PC-9 (cell line): ENCODE data around the gene CPLANE1. TPM values are rescaled to one million over a fixed set of nuclear protein-coding genes. Genes with fewer than 3 reads are reported as not detected.
"Not testable (repeated sequence)": the region's sequence is repeated elsewhere in the genome, so short reads cannot be mapped to it uniquely, and the experiment has no call there.

Source experiments
- BruUV-seq: library from RNA; stranded (reverse); fragments of 400-500 nt; replicated peaks from 2 replicates; lab custom pipeline; 2021; lab: Mats Ljungman, UMichigan
- CTCF ChIA-PET: fragments of 300-600 bp; sonication (Branson Sonifier 250); formaldehyde crosslinking; loops from one replicate; lab custom pipeline; 2022; ENCODE audit warnings: antibody characterized with exemption; lab: Charles Lee
- POLR2A ChIA-PET: fragments of 300-600 bp; sonication (Branson Sonifier 250); formaldehyde crosslinking; loops from one replicate; lab custom pipeline; 2022; ENCODE audit warnings: antibody characterized with exemption; ENCODE audit not compliant: unreplicated experiment; lab: Charles Lee
- DNase-seq, 2 experiments: peaks; one replicate each; pipeline versions ENCODE4 v3.0.0 to v3.0.0-alpha.2; 2015 to 2022; ENCODE audit warnings: mixed read lengths in 1 of 2
- H2AFZ ChIP-seq: fragments of 200-600 bp; sonication (generic); 2 replicates; pipeline ENCODE4 v1.8.1; 2017; ENCODE audit warnings: antibody characterized with exemption
- H3F3A ChIP-seq: fragments of 200-600 bp; sonication (generic); 2 replicates; pipeline ENCODE4 v1.8.1; 2017; ENCODE audit warnings: antibody characterized with exemption, mild to moderate bottlenecking, low read depth; ENCODE audit not compliant: insufficient read depth
- H3K27ac ChIP-seq: fragments of 200-600 bp; sonication (generic); 2 replicates; pipeline ENCODE4 v1.6.1; 2016; ENCODE audit warnings: mixed run types
- H3K27me3 ChIP-seq: fragments of 200-600 bp; sonication (generic); 2 replicates; pipeline ENCODE4 v1.6.1; 2016; ENCODE audit warnings: low read depth, mixed run types; ENCODE audit not compliant: insufficient read depth
- H3K36me3 ChIP-seq: fragments of 200-600 bp; sonication (generic); 2 replicates; pipeline ENCODE4 v1.6.1; 2016; ENCODE audit warnings: low read depth, mixed run types
- H3K4me1 ChIP-seq: fragments of 200-600 bp; sonication (generic); replicated peaks from 2 replicates; pipeline ENCODE4 v1.6.1; 2016; ENCODE audit warnings: mixed run types; ENCODE audit not compliant: insufficient read depth
- H3K4me2 ChIP-seq: fragments of 200-600 bp; sonication (generic); 2 replicates; pipeline ENCODE4 v1.6.1; 2017; ENCODE audit warnings: mixed run types
- H3K4me3 ChIP-seq: fragments of 200-600 bp; sonication (generic); 2 replicates; pipeline ENCODE4 v1.6.1; 2016; ENCODE audit warnings: mixed run types
- H3K79me2 ChIP-seq: fragments of 200-600 bp; sonication (generic); 2 replicates; pipeline ENCODE4 v1.6.1; 2017; ENCODE audit warnings: low read depth, mixed run types
- H3K9me2 ChIP-seq: fragments of 200-600 bp; sonication (generic); 2 replicates; pipeline ENCODE4 v1.8.1; 2017; ENCODE audit warnings: mild to moderate bottlenecking; ENCODE audit not compliant: insufficient read depth
- H3K9me3 ChIP-seq: fragments of 200-600 bp; sonication (generic); 2 replicates; pipeline ENCODE4 v1.8.1; 2016; ENCODE audit warnings: low read depth; ENCODE audit not compliant: insufficient read depth
- H4K20me1 ChIP-seq: fragments of 200-600 bp; sonication (generic); 2 replicates; pipeline ENCODE4 v1.8.1; 2017; ENCODE audit not compliant: insufficient read depth
- EZH2 ChIP-seq: fragments of 200-600 bp; sonication (generic); IDR thresholded peaks from 2 replicates; pipeline ENCODE4 v1.8.0; 2017; ENCODE audit warnings: antibody characterized with exemption, low read depth
- intact Hi-C: fragments of 100-400 bp; cut with micrococcal nuclease; formaldehyde crosslinking; loops from one replicate; pipeline ENCODE4 v1.10.0; 2022; ENCODE audit not compliant: unreplicated experiment
- total RNA-seq: library from RNA; stranded (reverse); gene quantifications from 2 replicates; pipeline ENCODE4 v1.2.3, GENCODE V29; 2021
- TF ChIP-seq, protein P1 (sequence below): fragments of 200-600 bp; sonication (generic); conservative IDR thresholded peaks from 2 replicates; pipeline ENCODE4 v1.6.1; 2017; ENCODE audit warnings: mixed run types, antibody characterized with exemption, mild to moderate bottlenecking, moderate library complexity

CPLANE1 gene
- total RNA-seq, 1 experiment from 2014 or later = 45.5 TPM

DNA sequence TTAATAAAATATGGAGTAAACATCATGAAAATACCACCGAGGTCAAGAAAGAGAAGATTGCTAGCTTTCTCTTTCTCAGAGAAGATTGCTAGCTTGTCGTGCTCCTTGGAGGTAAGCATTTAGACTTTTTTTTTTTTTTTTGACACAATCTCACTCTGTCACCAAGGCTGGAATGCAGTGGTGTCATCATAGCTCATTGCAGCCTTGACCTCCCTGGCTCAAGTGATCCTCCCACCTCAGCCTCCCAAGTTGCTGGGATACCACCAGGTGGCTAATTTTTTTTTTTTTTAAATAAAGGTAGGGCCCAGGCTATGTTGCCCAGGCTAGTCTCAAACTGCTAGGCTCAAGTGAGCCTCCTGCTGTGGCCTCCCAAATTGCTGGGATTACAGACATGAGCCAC is 26.3 kb upstream of the CPLANE1 start:
- H3K4me2 ChIP-seq = no peak overlapping the region
- H3K27ac ChIP-seq = no peak overlapping the region
- H3K79me2 ChIP-seq = no peaks in the 10 kb centered on the region
- no peak overlapping the region for H2AFZ ChIP-seq
- ChIA-PET POLR2A (interaction anchor here (0.6 to 0.8 kb wide), 3 partner anchors 26 to 393 kb away, joined by 5 to 21 read pairs (median 6); partner anchors contain the start of gene CPLANE1), CTCF (interaction anchor here (0.6 kb wide), 1 partner anchor 43 kb away, joined by 12 read pairs; no protein-coding TSS in a partner anchor)
- H3K27me3 ChIP-seq = no peaks in the 10 kb centered on the region
- H3K9me2 ChIP-seq = no peaks in the 10 kb centered on the region
- BruUV-seq = no TSS peak
- no peak overlapping the region for H3K4me3 ChIP-seq
- peaks cover 13% of the 10 kb centered on the region; the same call in 1 of the 2 replicates for H3F3A ChIP-seq
- DNase-seq = peak in 1 of 2 experiments; percentile 20
- no peaks in the 10 kb centered on the region for H4K20me1 ChIP-seq
- intact Hi-C loops = no loop called here
- no peak for TF ChIP-seq EZH2
- TF ChIP-seq, protein P1, sequence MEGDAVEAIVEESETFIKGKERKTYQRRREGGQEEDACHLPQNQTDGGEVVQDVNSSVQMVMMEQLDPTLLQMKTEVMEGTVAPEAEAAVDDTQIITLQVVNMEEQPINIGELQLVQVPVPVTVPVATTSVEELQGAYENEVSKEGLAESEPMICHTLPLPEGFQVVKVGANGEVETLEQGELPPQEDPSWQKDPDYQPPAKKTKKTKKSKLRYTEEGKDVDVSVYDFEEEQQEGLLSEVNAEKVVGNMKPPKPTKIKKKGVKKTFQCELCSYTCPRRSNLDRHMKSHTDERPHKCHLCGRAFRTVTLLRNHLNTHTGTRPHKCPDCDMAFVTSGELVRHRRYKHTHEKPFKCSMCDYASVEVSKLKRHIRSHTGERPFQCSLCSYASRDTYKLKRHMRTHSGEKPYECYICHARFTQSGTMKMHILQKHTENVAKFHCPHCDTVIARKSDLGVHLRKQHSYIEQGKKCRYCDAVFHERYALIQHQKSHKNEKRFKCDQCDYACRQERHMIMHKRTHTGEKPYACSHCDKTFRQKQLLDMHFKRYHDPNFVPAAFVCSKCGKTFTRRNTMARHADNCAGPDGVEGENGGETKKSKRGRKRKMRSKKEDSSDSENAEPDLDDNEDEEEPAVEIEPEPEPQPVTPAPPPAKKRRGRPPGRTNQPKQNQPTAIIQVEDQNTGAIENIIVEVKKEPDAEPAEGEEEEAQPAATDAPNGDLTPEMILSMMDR = no peak
- peaks cover 29% of the 10 kb centered on the region for H3K4me1 ChIP-seq
- H3K9me3 ChIP-seq = peaks cover 39% of the 10 kb centered on the region
- peaks cover 4% of the 10 kb centered on the region; the same call in 1 of the 2 replicates for H3K36me3 ChIP-seq

DNA sequence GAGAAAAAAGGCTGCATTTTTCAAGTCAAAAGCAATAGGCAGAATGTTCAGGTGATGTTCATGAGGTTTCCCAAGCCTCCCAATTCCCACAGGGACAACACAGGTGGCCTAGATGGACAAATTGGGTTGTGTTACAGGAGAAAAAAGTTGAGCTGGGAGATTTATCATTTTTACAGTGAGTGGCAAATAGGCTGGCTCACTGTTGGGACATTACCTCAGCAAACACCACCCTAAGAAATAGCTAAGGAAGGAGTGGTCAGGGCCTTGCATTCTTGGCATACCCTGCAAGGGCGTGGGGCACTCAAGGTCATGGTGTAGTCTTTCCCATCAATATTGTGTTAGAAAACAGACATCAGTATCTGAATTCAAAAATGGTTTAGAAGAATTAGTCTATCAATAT is 23.3 kb upstream of the CPLANE1 start:
- Histone ChIP-seq H3K27ac (peak overlapping the region; percentile 83), H3K9me2 (no peaks in the 10 kb centered on the region), H3F3A (peaks cover 13% of the 10 kb centered on the region; the same call in 1 of the 2 replicates), H3K36me3 (peaks cover 8% of the 10 kb centered on the region; the same call in 1 of the 2 replicates), H3K79me2 (no peaks in the 10 kb centered on the region), H3K4me3 (no peak overlapping the region), H2AFZ (peak overlapping the region; percentile 71; the same call in 1 of the 2 replicates), H3K4me2 (peak overlapping the region; percentile 60), H4K20me1 (no peaks in the 10 kb centered on the region), H3K9me3 (peaks cover 35% of the 10 kb centered on the region), H3K27me3 (no peaks in the 10 kb centered on the region), H3K4me1 (peaks cover 29% of the 10 kb centered on the region)
- BruUV-seq = no TSS peak
- intact Hi-C loops = loop anchor here (1.0 kb wide), 1 partner anchor 23 kb away; the partner anchor contains the start of gene CPLANE1
- ChIA-PET CTCF (interaction anchor here (0.9 to 1.5 kb wide), 2 partner anchors 24 to 402 kb away, joined by 6 to 7 read pairs; partner anchors contain the start of gene CPLANE1), POLR2A (interaction anchor here (0.6 to 0.9 kb wide), 10 partner anchors 10 to 343 kb away, joined by 3 to 13 read pairs (median 4); partner anchors contain the start of genes CPLANE1, NUP155 and WDR70)
- peak; percentile 89 to 94 for DNase-seq
- no peak for TF ChIP-seq EZH2
- TF ChIP-seq, protein P1 = no peak

DNA sequence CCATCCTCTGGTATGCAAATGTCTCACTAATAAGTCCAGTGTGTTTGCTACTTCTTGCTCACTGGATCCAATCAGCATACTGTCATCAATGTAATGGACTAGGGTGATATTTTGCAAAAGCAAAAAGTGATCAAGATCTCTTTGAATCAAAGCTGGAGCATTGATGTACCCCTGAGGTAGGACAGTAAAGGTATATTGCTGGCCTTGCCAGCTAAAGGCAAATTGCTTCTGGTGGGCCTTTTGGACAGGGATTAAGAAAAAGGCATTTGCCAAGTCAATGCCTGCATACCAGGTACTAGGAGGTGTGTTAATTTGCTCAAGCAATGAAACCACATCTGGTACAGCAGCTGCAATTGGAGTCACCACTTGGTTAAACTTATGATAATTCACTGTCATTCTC is 18.9 kb upstream of the CPLANE1 start:
- peaks cover 28% of the 10 kb centered on the region; the same call in 1 of the 2 replicates for H3K9me3 ChIP-seq
- H3K27ac ChIP-seq, H3K27me3 ChIP-seq, H2AFZ ChIP-seq, DNase-seq, H4K20me1 ChIP-seq, H3K4me2 ChIP-seq, intact Hi-C loops, BruUV-seq, CTCF ChIA-PET, POLR2A ChIA-PET, H3K4me3 ChIP-seq, H3K9me2 ChIP-seq, H3K36me3 ChIP-seq, H3F3A ChIP-seq, H3K79me2 ChIP-seq: not testable (repeated sequence)
- peaks cover 16% of the 10 kb centered on the region for H3K4me1 ChIP-seq
